HG02970 (cell line): ENCODE results near the gene TPSB2.
"Not testable (repeated sequence)": the region's sequence is repeated elsewhere in the genome, so short reads cannot be mapped to it uniquely, and the experiment has no call there.

Experiments
- ATAC-seq: cut with Tn5 transposase; IDR thresholded peaks from one replicate; pipeline ENCODE4 v1.9.1; 2021; ENCODE audit warnings: mild to moderate bottlenecking, moderate library complexity, moderate number of reproducible peaks; ENCODE audit not compliant: unreplicated experiment, low FRiP score

The TPSB2 gene

DNA sequence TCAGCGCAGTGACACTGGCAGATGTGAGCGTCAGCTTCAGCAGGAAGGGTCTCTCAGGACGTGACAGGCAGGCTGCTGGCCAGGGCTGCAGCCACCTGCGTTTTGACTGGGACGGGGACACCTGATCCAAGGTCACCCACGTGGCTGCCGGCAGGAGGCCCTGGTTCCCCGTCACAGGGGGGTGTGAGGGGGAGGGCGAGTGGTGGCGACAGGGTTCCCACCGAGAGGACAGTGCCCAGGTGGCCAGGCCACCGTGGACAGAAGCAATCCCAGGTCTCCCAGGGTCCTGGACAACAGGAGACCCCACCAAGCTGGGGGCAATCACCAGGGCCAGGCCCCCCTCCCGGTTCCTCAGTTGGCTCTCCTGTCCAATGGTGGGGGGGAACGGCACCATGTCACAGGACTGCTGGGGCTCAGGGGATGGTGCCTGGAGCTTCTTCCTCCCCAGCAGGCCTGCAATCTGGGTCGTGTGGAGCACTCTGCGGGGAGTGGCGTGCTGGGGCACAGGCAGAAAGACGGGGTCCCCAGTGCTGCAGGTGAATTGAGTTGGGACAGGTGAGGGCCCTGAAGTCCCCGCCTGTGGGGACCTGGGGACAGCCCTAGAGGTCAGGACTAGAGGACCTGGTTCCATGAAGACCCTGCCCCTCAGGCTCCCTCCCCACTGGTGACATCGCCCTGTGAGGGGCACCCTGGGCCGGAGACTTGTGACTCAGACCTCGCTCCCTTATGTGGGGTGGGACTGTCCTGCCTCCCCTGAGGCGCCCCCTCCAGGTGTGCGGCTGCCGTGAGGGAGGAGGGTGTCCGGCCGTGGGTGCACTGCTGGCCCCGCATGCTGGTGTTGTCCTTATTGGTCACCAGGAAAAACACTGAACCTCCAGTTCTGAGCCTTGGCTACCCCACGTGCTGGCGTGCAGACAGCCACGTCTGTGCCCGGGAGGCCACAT, 14.2 kb upstream of the TPSB2 start:
- ATAC-seq = not testable (repeated sequence)

GRCh38 chr16:1243363-1243762, 13.4 kb upstream of the TPSB2 start:
- ATAC-seq = not testable (repeated sequence)

DNA sequence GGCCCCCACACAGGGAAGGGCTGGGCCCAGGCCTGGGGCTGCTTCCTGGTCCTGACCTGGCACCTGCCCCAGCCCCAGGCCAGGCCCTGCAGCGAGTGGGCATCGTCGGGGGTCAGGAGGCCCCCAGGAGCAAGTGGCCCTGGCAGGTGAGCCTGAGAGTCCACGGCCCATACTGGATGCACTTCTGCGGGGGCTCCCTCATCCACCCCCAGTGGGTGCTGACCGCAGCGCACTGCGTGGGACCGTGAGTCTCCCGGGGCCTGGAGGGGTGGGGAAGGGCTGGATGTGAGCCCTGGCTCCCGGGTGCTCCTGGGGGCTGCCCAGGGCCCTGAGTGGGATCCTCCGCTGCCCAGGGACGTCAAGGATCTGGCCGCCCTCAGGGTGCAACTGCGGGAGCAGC, 11.1 kb upstream of the TPSB2 start:
- ATAC-seq = not testable (repeated sequence)

GRCh38 chr16:1240436-1240835, 10.5 kb upstream of the TPSB2 start, which contains the start of gene TPSAB1:
TSS of gene TPSAB1 (plus strand) at chr16:1240705. CDS start at chr16:1240939, 234 bp downstream.
- ATAC-seq = not testable (repeated sequence)

GRCh38 chr16:1239575-1239974, 9.6 kb upstream of the TPSB2 start:
- not testable (repeated sequence) for ATAC-seq

- ATAC-seq = not testable (repeated sequence)
Measured at GRCh38 chr16:1238909-1239308, 8.9 kb upstream of the TPSB2 start.

DNA sequence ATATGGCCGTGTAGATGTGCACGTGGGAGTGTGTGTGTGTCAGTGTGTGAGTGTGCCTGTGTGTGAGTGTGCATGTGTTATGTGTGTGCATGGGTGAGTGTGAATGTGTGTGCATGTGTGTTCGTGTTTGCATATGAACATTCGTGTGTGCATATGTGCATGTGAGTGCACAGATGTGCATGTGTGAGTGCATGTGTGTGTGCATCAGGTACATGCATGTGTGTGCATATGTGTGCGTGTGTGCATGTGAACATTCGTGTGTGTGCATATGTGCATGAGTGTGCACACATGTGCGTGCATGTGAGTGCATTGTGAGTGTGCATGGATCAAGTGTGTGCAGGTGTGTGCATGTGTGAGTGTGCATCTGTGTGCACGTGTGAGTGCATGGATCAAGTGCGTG, 8.0 kb upstream of the TPSB2 start:
- no peak for ATAC-seq

DNA sequence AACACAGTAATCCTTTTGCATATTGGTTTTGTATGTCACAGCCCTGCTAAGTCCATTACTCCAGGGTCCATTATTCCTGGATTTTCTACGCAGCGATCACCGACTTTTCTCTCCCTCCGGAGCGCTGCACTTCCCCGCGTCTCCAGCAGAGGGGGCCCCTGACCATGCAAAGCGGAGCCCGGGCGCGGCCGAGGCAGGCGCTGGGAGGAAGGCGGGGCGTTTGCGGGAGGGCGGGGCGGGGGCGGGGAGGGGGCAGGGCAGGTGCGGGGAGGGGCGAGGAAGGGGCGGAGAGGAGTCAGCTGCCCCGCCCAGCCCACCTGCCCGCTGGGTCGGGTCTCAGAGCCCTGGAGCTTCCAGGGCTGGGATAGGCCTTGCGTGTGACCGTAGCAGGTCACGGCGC, 6.7 kb upstream of the TPSB2 start:
- not testable (repeated sequence) for ATAC-seq

GRCh38 chr16:1232049-1232748, 2.2 kb upstream of the TPSB2 start:
- ATAC-seq = not testable (repeated sequence)

- not testable (repeated sequence) for ATAC-seq
Measured at GRCh38 chr16:1231301-1231700, 1.3 kb upstream of the TPSB2 start.

DNA sequence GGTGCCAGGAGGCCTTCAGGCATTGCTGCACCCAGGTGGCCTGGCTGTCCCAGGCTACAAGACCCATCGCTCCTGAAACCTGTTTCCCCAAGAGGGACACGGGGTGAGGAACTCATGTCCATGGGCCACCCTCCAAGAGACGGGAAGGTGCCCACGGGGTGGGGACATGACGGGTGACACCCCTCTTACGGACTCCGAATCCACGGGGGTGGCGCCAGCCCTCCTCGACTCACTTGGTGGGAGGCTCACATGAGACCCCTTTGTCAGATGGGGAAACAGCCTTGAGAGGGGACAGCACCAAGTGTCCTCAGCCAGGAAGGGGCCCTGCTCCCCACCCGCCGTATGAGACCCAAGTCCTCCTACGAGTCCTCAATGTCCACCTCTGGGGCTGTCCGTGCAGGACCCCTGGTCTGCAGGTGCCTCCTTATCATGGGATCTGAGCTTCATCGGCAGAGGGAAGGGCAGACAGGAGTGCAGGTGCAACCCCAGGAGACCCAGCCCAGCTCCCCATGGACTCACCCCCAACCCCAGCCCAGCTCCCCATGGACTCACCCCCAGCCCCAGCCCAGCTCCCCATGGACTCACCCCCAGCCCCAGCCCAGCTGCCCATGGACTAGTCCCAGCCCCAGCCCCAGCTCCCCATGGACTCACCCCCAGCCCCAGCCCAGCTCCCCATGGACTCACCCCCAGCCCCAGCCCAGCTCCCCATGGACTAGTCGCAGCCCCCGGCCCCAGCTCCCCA, 658 bp upstream of the TPSB2 start:
- not testable (repeated sequence) for ATAC-seq

DNA sequence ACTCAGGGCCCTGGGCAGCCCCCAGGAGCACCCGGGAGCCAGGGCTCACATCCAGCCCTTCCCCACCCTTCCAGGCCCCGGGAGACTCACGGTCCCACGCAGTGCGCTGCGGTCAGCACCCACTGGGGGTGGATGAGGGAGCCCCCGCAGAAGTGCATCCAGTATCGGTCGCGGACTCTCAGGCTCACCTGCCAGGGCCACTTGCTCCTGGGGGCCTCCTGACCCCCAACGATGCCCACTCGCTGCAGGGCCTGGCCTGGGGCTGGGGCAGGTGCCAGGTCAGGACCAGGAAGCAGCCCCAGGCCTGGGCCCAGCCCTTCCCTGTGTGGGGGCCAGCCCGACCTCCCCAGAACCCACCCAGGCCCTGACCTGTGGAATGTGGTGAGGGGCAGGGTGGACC, 508 bp downstream of the TPSB2 start:
- not testable (repeated sequence) for ATAC-seq

- ATAC-seq = not testable (repeated sequence)
Measured at GRCh38 chr16:1228227-1228626, 1.8 kb downstream of the TPSB2 start.

DNA sequence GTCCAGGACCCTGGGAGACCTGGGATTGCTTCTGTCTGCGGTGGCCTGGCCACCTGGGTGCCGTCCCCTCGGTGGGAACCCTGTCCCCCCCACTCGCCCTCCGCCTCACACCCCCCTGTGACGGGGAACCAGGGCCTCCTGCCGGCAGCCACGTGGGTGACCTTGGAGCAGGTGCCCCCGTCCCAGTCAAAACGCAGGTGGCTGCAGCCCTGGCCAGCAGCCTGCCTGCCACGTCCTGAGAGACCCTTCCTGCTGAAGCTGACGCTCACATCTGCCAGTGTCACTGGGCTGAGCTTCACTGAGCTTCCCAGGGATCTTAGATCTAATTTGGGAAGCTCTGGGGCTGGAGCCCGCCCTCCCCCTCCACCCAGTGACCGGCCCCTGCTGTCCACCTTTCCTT, 3.3 kb downstream of the TPSB2 start:
- not testable (repeated sequence) for ATAC-seq

GRCh38 chr16:1225728-1226311, 4.2 kb downstream of the TPSB2 start:
- not testable (repeated sequence) for ATAC-seq

DNA sequence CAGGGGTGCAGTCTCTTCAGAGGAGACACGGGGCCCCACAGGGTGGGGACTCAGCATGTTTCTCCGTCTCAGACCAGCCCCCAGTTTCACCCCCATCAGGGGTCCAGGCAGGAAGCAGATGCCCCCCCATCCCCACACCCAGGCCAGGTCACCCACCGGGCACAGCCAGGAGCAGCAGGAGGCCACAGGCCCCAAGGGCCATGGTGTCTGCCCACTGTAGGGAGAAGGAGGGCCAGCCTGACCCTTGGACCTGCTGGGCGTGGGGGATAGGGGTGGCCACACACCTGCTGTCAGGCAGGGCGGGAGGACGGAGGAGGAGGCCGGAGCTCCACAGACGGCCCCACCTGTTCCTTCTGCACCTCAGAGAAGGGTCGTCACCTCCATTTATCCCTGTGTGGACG, 4.9 kb downstream of the TPSB2 start, which contains the start of gene TPSG1:
Gene TPSG1 (minus strand): TSS at position 218 of the 401 bp plus-strand sequence. CDS start 16 bp downstream, at position 202.
- no peak for ATAC-seq

DNA sequence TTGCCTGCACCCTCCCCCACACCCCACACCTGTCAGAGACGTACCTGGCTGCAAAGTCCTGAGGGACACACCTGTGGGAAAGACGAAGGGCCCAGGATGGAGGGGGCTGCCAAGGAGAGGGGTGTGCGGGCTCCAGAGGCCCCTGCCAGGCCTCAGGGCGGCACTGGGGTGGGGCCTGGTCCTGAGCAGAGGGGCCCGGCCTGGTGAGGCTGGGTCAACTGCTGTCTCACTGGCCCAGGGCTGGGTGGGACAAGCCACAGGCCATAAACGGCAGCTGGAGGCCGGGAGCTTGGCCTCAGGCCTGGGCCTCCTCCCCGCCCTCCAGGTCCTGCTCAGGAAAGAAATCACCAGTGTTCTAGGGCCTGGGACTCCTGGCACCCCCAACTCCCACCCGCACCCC, 5.4 kb downstream of the TPSB2 start:
- no peak for ATAC-seq

DNA sequence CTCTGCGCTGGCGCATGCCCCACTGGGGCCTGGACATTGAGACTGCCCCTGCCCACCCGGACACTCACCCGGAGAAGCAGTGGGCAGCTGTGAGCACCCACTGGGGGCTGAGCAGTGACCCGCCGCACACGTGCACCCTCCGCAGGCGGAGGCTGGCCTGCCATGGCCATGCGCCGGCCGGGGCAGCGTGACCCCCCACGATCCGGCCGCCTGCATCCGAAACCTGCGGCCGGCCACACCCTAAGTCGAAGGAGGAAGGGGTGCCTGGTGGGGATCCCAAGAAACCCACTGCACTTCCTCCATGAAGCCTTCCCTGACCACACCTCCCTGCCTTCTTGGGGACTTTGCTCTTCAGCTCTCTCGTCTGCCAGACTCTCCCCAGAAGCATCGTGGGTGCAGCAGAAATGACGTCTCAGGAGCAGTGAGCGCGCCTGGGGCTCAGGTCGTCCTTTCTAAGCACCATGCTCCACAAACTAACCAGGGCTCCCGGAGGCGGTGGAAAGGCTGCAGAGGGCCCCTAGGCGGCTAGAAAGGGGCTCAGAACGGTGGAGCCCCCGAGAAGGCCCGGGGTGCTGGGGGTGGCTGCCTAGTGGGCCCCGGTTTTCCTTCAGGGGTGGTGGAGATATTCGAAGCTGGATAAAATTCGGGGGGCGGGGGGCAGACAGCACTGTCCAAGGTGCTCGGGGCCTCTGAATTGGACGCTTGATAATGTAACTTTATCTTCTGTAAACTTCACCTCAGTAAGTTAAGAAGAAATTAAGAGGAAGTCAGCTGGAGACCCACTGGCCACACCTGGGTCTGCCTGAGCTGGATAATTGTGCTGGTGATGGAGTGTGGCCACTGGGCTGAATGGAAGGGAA, 6.4 kb downstream of the TPSB2 start:
- no peak for ATAC-seq
